Measurements from ENCODE around the gene RXFP4.

- TF ChIP-seq CTCF (IDR thresholded peaks at IDR 0.05; ENCODE audit: insufficient read depth, low read length, poor library complexity, severe bottlenecking) (no peak), EZH2phosphoT487 (conservative IDR thresholded peaks at IDR 0.05; ENCODE audit: low read length) (no peak)
Measured at GRCh38 chr1:155982106-155982505, 40.7 kb downstream of the RXFP4 start.

Measured in SU-DHL-6 (cell line).